Natural killer cell treated with Interleukin-12 subunit alpha and Interleukin-12 subunit beta and Interleukin-15 and Interleukin-18, amount 100 ng/mL, for 72 hours (primary cell): ENCODE data around the gene CAST. TPM values are rescaled to one million over a fixed set of nuclear protein-coding genes. Genes with fewer than 3 reads are reported as not detected.

Experiments
- ATAC-seq, 2 donors: fragments of 150-1000 bp; cut with Tn5 transposase in 1 of 2; sonication (Bioruptor Pico), chemical (Tn5 transposase) in 1 of 2; 2 replicates each; pipeline ENCODE4 v1.10.0; 2021
- DNase-seq: peaks from one replicate; pipeline ENCODE4 v3.0.0; 2022; ENCODE audit warnings: low spot score
- H3K27ac Mint-ChIP-seq, 2 donors: 1 replicate in 1 of 2; 2 replicates in 1 of 2; pipeline ENCODE4 v1.8.0; 2022; ENCODE audit warnings: mixed read lengths in 2 of 2, mild to moderate bottlenecking in 1 of 2, moderate library complexity in 1 of 2
- H3K27me3 Mint-ChIP-seq, 2 donors: 1 replicate in 1 of 2; 2 replicates in 1 of 2; pipeline ENCODE4 v1.8.0; 2022; ENCODE audit warnings: mixed read lengths in 2 of 2
- H3K36me3 Mint-ChIP-seq: one replicate; pipeline ENCODE4 v1.8.0; 2022; ENCODE audit warnings: mixed read lengths
- H3K4me1 Mint-ChIP-seq, 2 donors: 1 replicate in 1 of 2; 2 replicates in 1 of 2; pipeline ENCODE4 v1.8.0; 2022; ENCODE audit warnings: low read depth in 2 of 2, mixed read lengths in 2 of 2, mild to moderate bottlenecking in 1 of 2
- H3K4me3 Mint-ChIP-seq: one replicate; pipeline ENCODE4 v1.8.0; 2022; ENCODE audit warnings: mixed read lengths
- H3K9me3 Mint-ChIP-seq: 2 replicates; pipeline ENCODE4 v1.8.0; 2022; ENCODE audit warnings: mixed read lengths
- total RNA-seq, 2 donors: library from RNA; stranded (reverse); gene quantifications; one replicate each; pipeline ENCODE4 v1.2.3, GENCODE V29; 2022

Gene CAST
- total RNA-seq, 2 donors from 2014 or later: 86.3 to 101 TPM

GRCh38 chr5:96716007-96716406 is 53.8 kb downstream of the CAST start:
- Mint-ChIP-seq H3K4me1 (peaks cover 40 to 58% of the 10 kb centered on the region in 2 donors), H3K9me3 (no peaks in the 10 kb centered on the region), H3K4me3 (peak overlapping the region; percentile 36), H3K27ac (peak overlapping the region; percentile 76 to 80), H3K36me3 (no peaks in the 10 kb centered on the region), H3K27me3 (no peaks in the 10 kb centered on the region)
- peak; percentile 53 to 70 for ATAC-seq
- no peak for DNase-seq

- H3K27me3 Mint-ChIP-seq: no peaks in the 10 kb centered on the region
- peak overlapping the region; percentile 47 to 80 for H3K27ac Mint-ChIP-seq
- H3K4me1 Mint-ChIP-seq: peaks cover 42 to 59% of the 10 kb centered on the region in 2 donors
- ATAC-seq (no peak), DNase-seq (no peak)
- no peaks in the 10 kb centered on the region for H3K36me3 Mint-ChIP-seq
- H3K9me3 Mint-ChIP-seq: no peaks in the 10 kb centered on the region
- peak overlapping the region; percentile 2 for H3K4me3 Mint-ChIP-seq
Measured at GRCh38 chr5:96716716-96717115, 54.5 kb downstream of the CAST start.

GRCh38 chr5:96717874-96718273 is 55.7 kb downstream of the CAST start:
- no peak overlapping the region for H3K4me3 Mint-ChIP-seq
- no peak for ATAC-seq
- DNase-seq: no peak
- H3K9me3 Mint-ChIP-seq: no peaks in the 10 kb centered on the region
- no peaks in the 10 kb centered on the region for H3K27me3 Mint-ChIP-seq
- H3K36me3 Mint-ChIP-seq: no peaks in the 10 kb centered on the region
- H3K4me1 Mint-ChIP-seq: peaks cover 47 to 62% of the 10 kb centered on the region in 2 donors
- peak overlapping the region in 1 of 2 donors; percentile 63 for H3K27ac Mint-ChIP-seq

- peaks cover 47 to 62% of the 10 kb centered on the region in 2 donors for H3K4me1 Mint-ChIP-seq
- H3K4me3 Mint-ChIP-seq: no peak overlapping the region
- H3K27me3 Mint-ChIP-seq: no peaks in the 10 kb centered on the region
- peak overlapping the region in 1 of 2 donors; percentile 63 for H3K27ac Mint-ChIP-seq
- H3K9me3 Mint-ChIP-seq: no peaks in the 10 kb centered on the region
- no peaks in the 10 kb centered on the region for H3K36me3 Mint-ChIP-seq
- DNase-seq (no peak), ATAC-seq (no peak)
Measured at GRCh38 chr5:96718635-96719077, 56.5 kb downstream of the CAST start.

GRCh38 chr5:96720408-96720807 is 58.2 kb downstream of the CAST start:
- H3K36me3 Mint-ChIP-seq: no peaks in the 10 kb centered on the region
- no peaks in the 10 kb centered on the region for H3K27me3 Mint-ChIP-seq
- no peak overlapping the region for H3K4me3 Mint-ChIP-seq
- no peak for DNase-seq
- H3K4me1 Mint-ChIP-seq: peaks cover 40 to 50% of the 10 kb centered on the region in 2 donors
- no peaks in the 10 kb centered on the region for H3K9me3 Mint-ChIP-seq
- no peak overlapping the region for H3K27ac Mint-ChIP-seq
- ATAC-seq: no peak

- no peak overlapping the region for H3K27ac Mint-ChIP-seq
- ATAC-seq (no peak), DNase-seq (no peak)
- H3K27me3 Mint-ChIP-seq: no peaks in the 10 kb centered on the region
- peaks cover 37 to 45% of the 10 kb centered on the region in 2 donors for H3K4me1 Mint-ChIP-seq
- no peaks in the 10 kb centered on the region for H3K36me3 Mint-ChIP-seq
- no peaks in the 10 kb centered on the region for H3K9me3 Mint-ChIP-seq
- H3K4me3 Mint-ChIP-seq: no peak overlapping the region
Measured at GRCh38 chr5:96721351-96721977, 59.3 kb downstream of the CAST start.

GRCh38 chr5:96725257-96725656 is 63.1 kb downstream of the CAST start:
- DNase-seq (no peak), ATAC-seq (no peak)
- H3K9me3 Mint-ChIP-seq: no peaks in the 10 kb centered on the region
- no peak overlapping the region for H3K27ac Mint-ChIP-seq
- H3K36me3 Mint-ChIP-seq: no peaks in the 10 kb centered on the region
- no peaks in the 10 kb centered on the region for H3K27me3 Mint-ChIP-seq
- H3K4me3 Mint-ChIP-seq: no peak overlapping the region
- H3K4me1 Mint-ChIP-seq: peaks cover 17 to 23% of the 10 kb centered on the region in 2 donors

- Mint-ChIP-seq H3K4me1 (peaks cover 8 to 10% of the 10 kb centered on the region in 2 donors), H3K27me3 (no peaks in the 10 kb centered on the region), H3K36me3 (no peaks in the 10 kb centered on the region), H3K4me3 (no peak overlapping the region), H3K9me3 (no peaks in the 10 kb centered on the region), H3K27ac (no peak overlapping the region)
- DNase-seq (no peak), ATAC-seq (no peak)
Measured at GRCh38 chr5:96726802-96727201, 64.6 kb downstream of the CAST start.

GRCh38 chr5:96729156-96729555 is 67.0 kb downstream of the CAST start:
- ATAC-seq (no peak), DNase-seq (no peak)
- Mint-ChIP-seq H3K9me3 (no peaks in the 10 kb centered on the region), H3K27me3 (no peaks in the 10 kb centered on the region), H3K27ac (peak overlapping the region in 1 of 2 donors; percentile 51), H3K4me1 (peaks cover 5 to 8% of the 10 kb centered on the region in 2 donors), H3K4me3 (no peak overlapping the region), H3K36me3 (no peaks in the 10 kb centered on the region)

- Mint-ChIP-seq H3K4me1 (peaks cover 17 to 21% of the 10 kb centered on the region in 2 donors), H3K9me3 (no peaks in the 10 kb centered on the region), H3K36me3 (peaks cover 4% of the 10 kb centered on the region), H3K27me3 (no peaks in the 10 kb centered on the region), H3K27ac (no peak overlapping the region), H3K4me3 (no peak overlapping the region)
- DNase-seq (no peak), ATAC-seq (no peak)
Measured at GRCh38 chr5:96730586-96730985, 68.4 kb downstream of the CAST start.

- ATAC-seq: no peak
- Mint-ChIP-seq H3K27ac (peak overlapping the region; percentile 2 to 11), H3K36me3 (peaks cover 5% of the 10 kb centered on the region)
Measured at GRCh38 chr5:96733771-96734500, 71.8 kb downstream of the CAST start.

GRCh38 chr5:96734871-96735325 is 72.7 kb downstream of the CAST start:
- no peak overlapping the region for H3K4me3 Mint-ChIP-seq
- peaks cover 19 to 22% of the 10 kb centered on the region in 2 donors for H3K4me1 Mint-ChIP-seq
- no peak for DNase-seq
- H3K27ac Mint-ChIP-seq: peak overlapping the region in 1 of 2 donors; percentile 2
- ATAC-seq: no peak
- H3K36me3 Mint-ChIP-seq: peaks cover 5% of the 10 kb centered on the region
- H3K27me3 Mint-ChIP-seq: no peaks in the 10 kb centered on the region
- H3K9me3 Mint-ChIP-seq: no peaks in the 10 kb centered on the region

More at GRCh38 chr5:96733771-96734500, 71.8 kb downstream of the CAST start:
- Mint-ChIP-seq H3K4me3 (no peak overlapping the region), H3K27me3 (no peaks in the 10 kb centered on the region), H3K9me3 (no peaks in the 10 kb centered on the region), H3K4me1 (peaks cover 19 to 22% of the 10 kb centered on the region in 2 donors)
- no peak for DNase-seq

- peaks cover 5% of the 10 kb centered on the region for H3K36me3 Mint-ChIP-seq
Measured at GRCh38 chr5:96736937-96737336, 74.8 kb downstream of the CAST start.

GRCh38 chr5:96741106-96741505 is 78.9 kb downstream of the CAST start:
- Mint-ChIP-seq H3K4me1 (peaks cover 7 to 16% of the 10 kb centered on the region in 2 donors), H3K9me3 (peaks cover 2% of the 10 kb centered on the region), H3K36me3 (peaks cover 19% of the 10 kb centered on the region), H3K27me3 (no peaks in the 10 kb centered on the region), H3K27ac (peak overlapping the region in 1 of 2 donors; percentile 83), H3K4me3 (no peak overlapping the region)
- DNase-seq: no peak
- no peak for ATAC-seq

More at GRCh38 chr5:96736937-96737336, 74.8 kb downstream of the CAST start:
- Mint-ChIP-seq H3K4me1 (peaks cover 19 to 22% of the 10 kb centered on the region in 2 donors), H3K9me3 (no peaks in the 10 kb centered on the region), H3K4me3 (no peak overlapping the region), H3K27me3 (no peaks in the 10 kb centered on the region), H3K27ac (peak overlapping the region in 1 of 2 donors; percentile 72)
- DNase-seq (no peak), ATAC-seq (no peak)
